ENCODE results near the gene SCN7A. TPM values are rescaled to one million over a fixed set of nuclear protein-coding genes. Genes with fewer than 3 reads are reported as not detected.

Gene SCN7A
- total RNA-seq, 4 donors from 2014 or later: 13.8 to 23.3 (median 21.5) TPM

DNA sequence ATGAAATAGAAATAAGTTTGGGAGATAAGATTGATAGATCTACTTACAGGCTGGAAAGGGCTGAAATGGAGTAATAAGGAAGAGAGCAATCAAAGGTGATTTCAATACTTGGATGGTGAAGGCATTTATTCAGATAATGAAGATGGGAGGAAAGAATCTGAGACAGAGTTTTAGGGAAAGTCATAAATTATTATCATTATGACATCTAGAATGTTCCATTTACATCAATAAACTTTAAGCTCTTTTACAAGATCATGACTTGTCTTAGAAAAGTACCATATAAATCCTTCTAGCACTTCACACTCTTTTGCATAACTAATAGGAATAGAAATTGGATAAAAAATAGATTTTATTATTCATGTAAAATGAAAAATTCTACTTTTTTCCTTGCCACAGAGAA lies 120.5 kb downstream of the SCN7A start:
- Histone ChIP-seq H3K36me3 (no peaks in the 10 kb centered on the region), H3K27ac (no peak overlapping the region), H3K4me1 (peaks cover 0 to 27% (median 4%) of the 10 kb centered on the region in 4 donors), H3K27me3 (no peaks in the 10 kb centered on the region), H3K4me3 (no peak overlapping the region), H3K9me3 (no peaks in the 10 kb centered on the region)
- TF ChIP-seq EP300 (IDR thresholded peaks at IDR 0.05; ENCODE audit: low read depth): no peak
- no peak for TF ChIP-seq POLR2A (IDR thresholded peaks at IDR 0.05)
- TF ChIP-seq POLR2AphosphoS5 (IDR thresholded peaks at IDR 0.05): no peak
- TF ChIP-seq, protein P1, sequence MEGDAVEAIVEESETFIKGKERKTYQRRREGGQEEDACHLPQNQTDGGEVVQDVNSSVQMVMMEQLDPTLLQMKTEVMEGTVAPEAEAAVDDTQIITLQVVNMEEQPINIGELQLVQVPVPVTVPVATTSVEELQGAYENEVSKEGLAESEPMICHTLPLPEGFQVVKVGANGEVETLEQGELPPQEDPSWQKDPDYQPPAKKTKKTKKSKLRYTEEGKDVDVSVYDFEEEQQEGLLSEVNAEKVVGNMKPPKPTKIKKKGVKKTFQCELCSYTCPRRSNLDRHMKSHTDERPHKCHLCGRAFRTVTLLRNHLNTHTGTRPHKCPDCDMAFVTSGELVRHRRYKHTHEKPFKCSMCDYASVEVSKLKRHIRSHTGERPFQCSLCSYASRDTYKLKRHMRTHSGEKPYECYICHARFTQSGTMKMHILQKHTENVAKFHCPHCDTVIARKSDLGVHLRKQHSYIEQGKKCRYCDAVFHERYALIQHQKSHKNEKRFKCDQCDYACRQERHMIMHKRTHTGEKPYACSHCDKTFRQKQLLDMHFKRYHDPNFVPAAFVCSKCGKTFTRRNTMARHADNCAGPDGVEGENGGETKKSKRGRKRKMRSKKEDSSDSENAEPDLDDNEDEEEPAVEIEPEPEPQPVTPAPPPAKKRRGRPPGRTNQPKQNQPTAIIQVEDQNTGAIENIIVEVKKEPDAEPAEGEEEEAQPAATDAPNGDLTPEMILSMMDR (IDR thresholded peaks at IDR 0.05): no peak
- intact Hi-C loops (cut with DNase I; ENCODE audit: low total_unique reads) (no loop called here), in situ Hi-C loops (cut with MboI; ENCODE audit: low pct_ligation_motif_present in 1 of 4, low pct_unique_long_range_greater_than_20kb in 1 of 4, low sequenced_read_pairs in 3 of 4) (no loop called here)
- DNase-seq: no peak

DNA sequence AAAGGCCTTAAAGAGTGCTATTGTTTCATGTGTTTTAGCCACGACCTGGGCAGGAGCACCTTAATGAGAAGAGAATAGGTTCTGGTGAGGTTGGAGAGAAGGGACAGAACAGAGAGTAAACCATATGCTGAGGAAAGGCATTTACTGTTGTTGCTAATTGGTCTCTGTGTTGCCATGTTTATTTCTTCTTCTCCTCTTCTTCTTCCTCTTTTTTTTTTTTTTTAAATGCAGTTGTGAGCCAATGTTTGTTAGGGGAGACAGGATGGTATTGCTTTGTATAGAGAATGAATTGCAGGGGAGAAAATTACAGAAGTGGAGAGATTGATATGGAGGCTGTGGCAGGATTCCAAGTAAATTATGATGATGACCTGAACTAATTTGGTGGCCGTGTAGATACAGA lies 120.9 kb downstream of the SCN7A start:
- TF ChIP-seq, protein P1 (IDR thresholded peaks at IDR 0.05): no peak
- TF ChIP-seq POLR2A (IDR thresholded peaks at IDR 0.05) (no peak), EP300 (IDR thresholded peaks at IDR 0.05; ENCODE audit: low read depth) (no peak), POLR2AphosphoS5 (IDR thresholded peaks at IDR 0.05) (no peak)
- H3K27ac ChIP-seq: no peak overlapping the region
- H3K4me1 ChIP-seq: peaks cover 0 to 27% (median 4%) of the 10 kb centered on the region in 4 donors
- intact Hi-C loops (cut with DNase I; ENCODE audit: low total_unique reads) (no loop called here), in situ Hi-C loops (cut with MboI; ENCODE audit: low pct_ligation_motif_present in 1 of 4, low pct_unique_long_range_greater_than_20kb in 1 of 4, low sequenced_read_pairs in 3 of 4) (no loop called here)
- no peaks in the 10 kb centered on the region for H3K9me3 ChIP-seq
- H3K36me3 ChIP-seq: no peaks in the 10 kb centered on the region
- DNase-seq: no peak
- no peak overlapping the region for H3K4me3 ChIP-seq
- WGBS, 2 donors (ENCODE audit: low coverage in 1 of 2): 35 to 52% methylated on average over 2 of the region's 2 CpGs
- H3K27me3 ChIP-seq: no peaks in the 10 kb centered on the region

DNA sequence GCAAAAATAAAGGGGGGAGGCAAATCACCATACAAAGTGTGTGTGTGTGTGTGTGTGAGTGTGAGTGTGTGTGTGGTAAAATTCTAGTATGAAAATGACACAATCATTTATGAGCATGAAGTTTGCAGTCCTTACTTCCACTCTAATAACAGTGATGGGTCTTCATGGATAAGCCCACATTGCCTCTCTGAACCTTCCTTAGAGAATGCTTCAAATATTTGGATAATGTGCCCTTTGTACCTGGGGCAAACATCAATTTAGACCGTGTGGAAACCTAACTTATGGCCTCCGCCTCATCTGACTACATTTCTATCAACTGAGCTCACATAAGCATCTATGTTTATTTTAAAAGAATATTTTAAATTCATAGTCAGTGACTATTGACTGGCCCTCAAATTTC lies 122.0 kb downstream of the SCN7A start:
- TF ChIP-seq POLR2A (IDR thresholded peaks at IDR 0.05) (no peak), POLR2AphosphoS5 (IDR thresholded peaks at IDR 0.05) (no peak), EP300 (IDR thresholded peaks at IDR 0.05; ENCODE audit: low read depth) (no peak)
- TF ChIP-seq, protein P1 (IDR thresholded peaks at IDR 0.05): no peak
- H3K27ac ChIP-seq: no peak overlapping the region
- intact Hi-C loops (cut with DNase I; ENCODE audit: low total_unique reads): no loop called here
- no peak overlapping the region for H3K4me3 ChIP-seq
- H3K27me3 ChIP-seq: no peaks in the 10 kb centered on the region
- DNase-seq: no peak
- no peaks in the 10 kb centered on the region for H3K9me3 ChIP-seq
- in situ Hi-C loops (cut with MboI; ENCODE audit: low pct_ligation_motif_present in 1 of 4, low pct_unique_long_range_greater_than_20kb in 1 of 4, low sequenced_read_pairs in 3 of 4): no loop called here
- peaks cover 0 to 27% (median 4%) of the 10 kb centered on the region in 4 donors for H3K4me1 ChIP-seq
- no peaks in the 10 kb centered on the region for H3K36me3 ChIP-seq
- 50 to 56% methylated on average over 2 of the region's 2 CpGs for whole genome bisulfite sequencing, 2 donors (ENCODE audit: low coverage in 1 of 2)

DNA sequence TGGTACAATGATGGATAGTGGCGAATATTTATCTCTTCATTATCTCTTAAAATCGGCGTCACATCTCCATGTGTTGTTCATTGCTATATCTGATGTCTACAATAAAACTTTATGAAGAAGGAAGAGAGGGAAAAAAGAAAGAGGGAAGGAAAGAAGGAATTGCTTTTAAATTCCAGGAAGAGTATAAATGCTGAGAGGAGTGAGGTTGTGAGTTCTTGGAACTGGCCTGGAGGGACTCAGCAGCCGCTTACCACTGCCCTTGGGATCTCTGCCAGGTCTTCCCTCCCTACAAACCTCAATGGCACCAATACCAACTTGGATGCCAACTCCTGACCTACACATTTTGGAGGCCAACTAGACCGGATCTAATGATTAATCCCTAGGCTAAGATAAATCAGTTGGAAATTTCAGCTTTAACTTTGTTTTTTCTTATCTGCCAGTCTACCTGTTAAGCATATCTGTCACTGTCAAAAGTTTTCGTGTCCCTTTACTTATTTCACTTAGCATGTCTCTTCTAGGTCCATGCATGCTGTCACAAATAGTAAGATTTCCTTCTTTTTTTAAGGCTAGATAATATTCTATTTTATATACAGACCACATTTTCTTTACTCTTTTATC lies 128.1 kb downstream of the SCN7A start:
- no peak for DNase-seq
- in situ Hi-C loops (cut with MboI; ENCODE audit: low pct_ligation_motif_present in 1 of 4, low pct_unique_long_range_greater_than_20kb in 1 of 4, low sequenced_read_pairs in 3 of 4): no loop called here
- intact Hi-C loops (cut with DNase I; ENCODE audit: low total_unique reads): no loop called here
- Histone ChIP-seq H3K36me3 (no peaks in the 10 kb centered on the region), H3K4me3 (no peak overlapping the region), H3K9me3 (no peaks in the 10 kb centered on the region), H3K4me1 (peaks cover 0 to 2% (median 0%) of the 10 kb centered on the region in 4 donors), H3K27me3 (no peaks in the 10 kb centered on the region), H3K27ac (no peak overlapping the region)
- 80 to 87% methylated on average over 5 to 6 of the region's 6 CpGs for WGBS, 2 donors (ENCODE audit: low coverage in 1 of 2)
- TF ChIP-seq POLR2AphosphoS5 (IDR thresholded peaks at IDR 0.05) (no peak), POLR2A (IDR thresholded peaks at IDR 0.05) (no peak), EP300 (IDR thresholded peaks at IDR 0.05; ENCODE audit: low read depth) (no peak)
- TF ChIP-seq, protein P1 (IDR thresholded peaks at IDR 0.05): no peak
